ENCODE results near the gene AK5.

AK5 gene

GRCh38 chr1:77347646-77348045, 65.8 kb downstream of the AK5 start:
- no peak overlapping the region for H3K27ac ChIP-seq
- TF ChIP-seq CTCF (IDR thresholded peaks at IDR 0.05), result no peak
- TF ChIP-seq ZFX (IDR thresholded peaks at IDR 0.05; ENCODE audit: borderline replicate concordance), result no peak

DNA sequence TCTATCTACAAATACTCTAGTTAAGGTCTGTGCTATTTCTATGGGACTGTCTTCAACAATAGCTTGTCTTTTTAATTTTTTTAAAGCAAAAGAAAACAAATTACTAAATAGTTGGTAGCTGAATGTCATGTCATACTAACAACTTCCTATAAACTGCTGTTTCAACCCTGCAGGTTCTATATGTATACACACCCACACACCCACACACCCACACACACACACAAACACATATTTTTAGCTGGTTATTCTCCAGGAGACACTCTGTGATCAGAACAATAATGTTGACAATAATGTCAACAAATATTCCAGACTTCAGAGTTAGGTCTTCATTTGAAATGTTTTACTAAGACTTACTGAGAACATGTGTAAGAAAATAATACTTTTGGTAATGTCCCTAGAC, 66.7 kb downstream of the AK5 start:
- H3K27ac ChIP-seq, result no peak overlapping the region
- TF ChIP-seq CTCF (IDR thresholded peaks at IDR 0.05) (no peak), ZFX (IDR thresholded peaks at IDR 0.05; ENCODE audit: borderline replicate concordance) (no peak)

GRCh38 chr1:77349275-77349674, 67.5 kb downstream of the AK5 start:
- H3K27ac ChIP-seq, result no peak overlapping the region
- no peak for TF ChIP-seq CTCF (IDR thresholded peaks at IDR 0.05)
- no peak for TF ChIP-seq ZFX (IDR thresholded peaks at IDR 0.05; ENCODE audit: borderline replicate concordance)

DNA sequence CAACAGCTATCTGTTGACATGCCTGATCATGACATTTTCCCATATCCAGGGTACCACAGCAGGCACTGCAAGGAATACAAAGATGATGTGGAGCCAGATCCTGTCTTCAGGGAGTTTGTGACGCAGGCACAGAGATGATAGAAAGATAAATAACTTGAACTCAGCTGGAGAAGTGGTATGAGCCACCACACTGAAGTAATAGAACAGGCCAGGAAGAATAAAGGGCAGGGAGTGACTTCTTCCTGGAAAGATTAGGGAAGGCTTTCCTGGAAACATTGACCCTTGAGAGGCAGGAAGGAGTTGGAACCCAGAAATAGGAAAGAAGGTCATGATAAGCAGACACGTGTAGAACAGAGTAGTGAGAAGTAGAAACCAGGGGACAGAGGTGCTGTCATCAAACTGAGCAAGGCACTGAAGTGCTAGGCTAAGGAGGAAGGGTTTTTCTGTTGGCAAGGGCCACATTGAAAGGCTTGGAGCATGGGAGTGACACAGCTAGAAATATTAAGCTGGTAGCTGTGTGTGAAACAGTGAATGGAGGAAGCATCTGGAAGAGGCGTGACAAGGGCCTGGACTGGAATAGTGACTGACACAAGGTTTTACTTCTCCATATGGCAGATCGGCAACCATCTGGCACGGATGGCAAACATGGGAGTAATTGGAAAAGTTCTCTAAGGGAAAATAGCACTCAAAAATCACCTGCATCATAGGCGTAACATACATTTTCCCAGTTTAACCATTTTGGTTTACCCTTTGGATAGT, 68.4 kb downstream of the AK5 start:
- no peak for TF ChIP-seq ZFX (IDR thresholded peaks at IDR 0.05; ENCODE audit: borderline replicate concordance)
- no peak for TF ChIP-seq CTCF (IDR thresholded peaks at IDR 0.05)
- no peak overlapping the region for H3K27ac ChIP-seq

DNA sequence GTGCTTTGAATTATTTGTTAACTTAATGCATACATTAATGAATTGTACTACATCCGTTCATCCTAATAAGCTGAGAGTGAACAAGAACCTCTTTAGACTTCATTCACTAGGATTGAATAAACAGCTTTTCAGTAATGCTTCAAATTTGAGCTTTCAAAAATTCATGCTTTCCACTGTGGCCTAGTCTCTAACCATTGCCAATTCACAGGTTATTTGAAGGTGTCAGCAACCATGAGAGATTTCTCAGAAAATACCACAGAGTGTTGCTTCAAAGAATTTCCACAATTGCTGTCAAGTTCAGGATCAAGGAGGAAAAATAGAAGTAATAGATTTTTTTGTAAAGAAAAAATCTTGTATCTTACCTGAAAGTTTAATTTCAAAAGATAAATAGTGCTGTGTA, 72.7 kb downstream of the AK5 start:
- H3K27ac ChIP-seq, result no peak overlapping the region
- no peak for TF ChIP-seq CTCF (IDR thresholded peaks at IDR 0.05)
- no peak for TF ChIP-seq ZFX (IDR thresholded peaks at IDR 0.05; ENCODE audit: borderline replicate concordance)

DNA sequence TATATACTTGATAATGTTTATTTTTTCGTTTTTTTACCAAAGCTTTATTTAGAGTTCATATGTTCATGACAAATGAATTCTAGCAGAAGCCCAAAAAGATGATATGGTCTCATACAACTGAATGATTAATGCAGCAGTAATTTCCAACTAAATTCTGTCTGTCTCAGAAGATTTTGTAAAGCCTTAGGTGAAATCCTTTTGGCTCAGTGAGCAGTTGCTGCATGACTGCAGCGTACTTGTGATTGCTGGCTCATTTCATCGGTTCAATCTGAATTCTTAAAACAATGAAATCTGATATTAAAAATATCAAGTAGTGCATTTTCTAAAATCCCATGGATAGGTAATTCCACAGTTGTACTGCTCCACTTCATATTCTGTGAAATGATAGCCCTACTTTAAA, 73.2 kb downstream of the AK5 start:
- no peak overlapping the region for H3K27ac ChIP-seq
- no peak for TF ChIP-seq CTCF (IDR thresholded peaks at IDR 0.05)
- TF ChIP-seq ZFX (IDR thresholded peaks at IDR 0.05; ENCODE audit: borderline replicate concordance), result no peak

DNA sequence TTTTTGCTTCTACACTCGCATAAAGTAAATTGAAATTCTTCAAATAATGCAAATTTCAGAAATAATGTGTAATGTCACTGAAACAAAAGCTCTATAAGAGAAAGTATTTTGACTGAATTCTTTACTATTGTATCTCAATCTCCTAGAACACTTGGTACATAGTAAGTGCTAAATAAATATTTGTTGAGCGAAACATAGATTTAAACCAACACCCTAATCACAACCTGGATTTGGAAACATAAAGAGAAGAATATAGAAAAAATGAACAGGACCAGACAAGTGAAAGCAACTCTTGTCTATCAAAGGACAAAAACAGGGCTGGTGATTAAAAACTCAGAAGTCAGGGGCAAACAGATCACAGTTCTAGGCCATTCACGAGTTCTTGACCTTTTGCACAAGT, 74.3 kb downstream of the AK5 start:
- TF ChIP-seq CTCF (IDR thresholded peaks at IDR 0.05), result no peak
- TF ChIP-seq ZFX (IDR thresholded peaks at IDR 0.05; ENCODE audit: borderline replicate concordance), result no peak
- H3K27ac ChIP-seq, result no peak overlapping the region

All from 22Rv1 (cell line).